Osteocyte (in vitro differentiated cells): ENCODE data around the gene KCNN1. TPM values are rescaled to one million over a fixed set of nuclear protein-coding genes. Genes with fewer than 3 reads are reported as not detected.

Experiments used
- DNase-seq: peaks from one replicate; pipeline ENCODE4 v3.0.0; 2021; ENCODE audit warnings: mixed read lengths; ENCODE audit not compliant: unreplicated experiment; ENCODE audit errors: extremely low spot score
- H3K27ac Mint-ChIP-seq: one replicate; pipeline ENCODE4 v1.8.0; 2021; ENCODE audit warnings: mild to moderate bottlenecking, mixed read lengths; ENCODE audit not compliant: unreplicated experiment
- H3K27me3 Mint-ChIP-seq: one replicate; pipeline ENCODE4 v1.8.0; 2021; ENCODE audit warnings: mixed read lengths; ENCODE audit not compliant: unreplicated experiment
- H3K36me3 Mint-ChIP-seq: one replicate; pipeline ENCODE4 v1.8.0; 2021; ENCODE audit warnings: mixed read lengths; ENCODE audit not compliant: unreplicated experiment
- H3K4me1 Mint-ChIP-seq: one replicate; pipeline ENCODE4 v1.8.0; 2021; ENCODE audit warnings: mixed read lengths; ENCODE audit not compliant: unreplicated experiment
- H3K4me3 Mint-ChIP-seq: one replicate; pipeline ENCODE4 v1.8.0; 2021; ENCODE audit warnings: mild to moderate bottlenecking, moderate library complexity, mixed read lengths; ENCODE audit not compliant: unreplicated experiment
- H3K9me3 Mint-ChIP-seq: one replicate; pipeline ENCODE4 v1.8.0; 2021; ENCODE audit warnings: mixed read lengths; ENCODE audit not compliant: unreplicated experiment
- CTCF ChIP-seq: fragments of 200-600 bp; sonication (generic); IDR thresholded peaks from 2 replicates; pipeline ENCODE4 v1.5.0; 2021; ENCODE audit warnings: antibody characterized with exemption, mild to moderate bottlenecking, moderate library complexity
- total RNA-seq: library from RNA; stranded (reverse); gene quantifications from 2 replicates; pipeline ENCODE4 v1.2.1, GENCODE V29; 2021

KCNN1 gene
- total RNA-seq, 1 donor from 2014 or later, result not detected

GRCh38 chr19:17929056-17929455 lies 37.9 kb upstream of the KCNN1 start:
- TF ChIP-seq CTCF, result no peak
- Mint-ChIP-seq H3K36me3 (no peaks in the 10 kb centered on the region), H3K27me3 (peaks cover 7% of the 10 kb centered on the region), H3K9me3 (no peaks in the 10 kb centered on the region), H3K4me3 (no peak overlapping the region), H3K27ac (no peak overlapping the region), H3K4me1 (peaks cover 17% of the 10 kb centered on the region)
- DNase-seq, result no peak

GRCh38 chr19:17931532-17932191 lies 35.2 kb upstream of the KCNN1 start:
- Mint-ChIP-seq H3K4me3 (peak overlapping the region; percentile 50), H3K9me3 (no peaks in the 10 kb centered on the region), H3K27me3 (peaks cover 6% of the 10 kb centered on the region), H3K27ac (no peak overlapping the region), H3K36me3 (no peaks in the 10 kb centered on the region), H3K4me1 (peaks cover 19% of the 10 kb centered on the region)
- no peak for TF ChIP-seq CTCF
- DNase-seq, result no peak

GRCh38 chr19:17932485-17933338 lies 34.2 kb upstream of the KCNN1 start, which contains the start of gene CCDC124:
CCDC124 (plus strand) TSS chr19:17933015; CDS start chr19:17936421, 3,406 bp downstream.
- no peaks in the 10 kb centered on the region for H3K36me3 Mint-ChIP-seq
- TF ChIP-seq CTCF, result peak; percentile 95
- H3K4me3 Mint-ChIP-seq, result peak within 1 kb of the TSS; percentile 90
- peaks cover 19% of the 10 kb centered on the region for H3K4me1 Mint-ChIP-seq
- no peaks in the 10 kb centered on the region for H3K9me3 Mint-ChIP-seq
- H3K27ac Mint-ChIP-seq, result peak within 1 kb of the TSS; percentile 98
- DNase-seq, result peak; percentile 97
- H3K27me3 Mint-ChIP-seq, result peaks cover 3% of the 10 kb centered on the region

GRCh38 chr19:17933414-17934129 lies 33.3 kb upstream of the KCNN1 start:
- H3K4me1 Mint-ChIP-seq, result peaks cover 19% of the 10 kb centered on the region
- H3K4me3 Mint-ChIP-seq, result peak overlapping the region; percentile 90
- H3K27ac Mint-ChIP-seq, result peak overlapping the region; percentile 98
- H3K9me3 Mint-ChIP-seq, result no peaks in the 10 kb centered on the region
- no peaks in the 10 kb centered on the region for H3K36me3 Mint-ChIP-seq
- peaks cover 3% of the 10 kb centered on the region for H3K27me3 Mint-ChIP-seq
- no peak for DNase-seq
- TF ChIP-seq CTCF, result no peak
